Thyroid gland (tissue), 4 donors: ENCODE measurements around the gene ABHD15. TPM values are rescaled to one million over a fixed set of nuclear protein-coding genes. Genes with fewer than 3 reads are reported as not detected.

Experiments used
- DNase-seq, 2 donors: peaks; one replicate each; pipeline ENCODE4 v3.0.0-alpha.2; 2019
- H3K27ac ChIP-seq, 3 donors: fragments of 200-600 bp; sonication (generic); 1 replicate in 2 of 3; 2 replicates in 1 of 3; pipeline ENCODE4 v1.5.1; 2016 to 2019; ENCODE audit warnings: mild to moderate bottlenecking in 1 of 3, moderate library complexity in 1 of 3
- H3K27me3 ChIP-seq: fragments of 200-600 bp; sonication (generic); one replicate; pipeline ENCODE4 v1.5.1; 2019
- H3K36me3 ChIP-seq, 2 donors: fragments of 200-600 bp; sonication (generic); one replicate each; pipeline ENCODE4 v1.5.1; 2016 to 2019
- H3K4me1 ChIP-seq, 2 donors: fragments of 200-600 bp; sonication (generic); one replicate each; pipeline ENCODE4 v1.5.1; 2017 to 2019
- H3K4me3 ChIP-seq, 3 donors: fragments of 200-600 bp; sonication (generic); replicated peaks in 1 of 3; 1 replicate in 2 of 3; 2 replicates in 1 of 3; pipeline ENCODE4 v1.5.1; 2016; ENCODE audit warnings: mild to moderate bottlenecking in 1 of 3
- H3K9me3 ChIP-seq: fragments of 200-600 bp; sonication (generic); one replicate; pipeline ENCODE4 v1.5.1; 2017
- CTCF ChIP-seq, 6 experiments: fragments of 200-600 bp in 3 of 6; fragments of 450-650 bp in 3 of 6; sonication (generic) in 3 of 6; IDR thresholded peaks; one replicate each; pipeline ENCODE4 v1.5.1; 2016 to 2019; ENCODE audit warnings: antibody characterized with exemption in 6 of 6, mild to moderate bottlenecking in 2 of 6, inconsistent platforms in 1 of 6, moderate library complexity in 1 of 6
- POLR2A ChIP-seq, 2 donors: fragments of 450-650 bp; IDR thresholded peaks; one replicate each; pipeline ENCODE4 v1.6.1; 2017; ENCODE audit warnings: antibody characterized with exemption in 2 of 2, mild to moderate bottlenecking in 2 of 2, moderate library complexity in 1 of 2
- WGBS, 2 donors: methylation state at CpG; one replicate each; pipeline ENCODE4 v1.1.5; 2017; 5-methylcytosine and 5-hydroxymethylcytosine counted together
- intact Hi-C: fragments of 100-400 bp; cut with DNase I; formaldehyde crosslinking; loops from one replicate; pipeline ENCODE4 v1.15.1; 2023
- total RNA-seq, 4 donors: library from RNA; depleted of rRNA; stranded (reverse); fragments of >200 nt; gene quantifications; one replicate each; pipeline ENCODE4 v1.2.3, GENCODE V29; 2016

ABHD15 gene
- total RNA-seq, 4 donors from 2014 or later: 11.6 to 19.8 (median 13.0) TPM

DNA sequence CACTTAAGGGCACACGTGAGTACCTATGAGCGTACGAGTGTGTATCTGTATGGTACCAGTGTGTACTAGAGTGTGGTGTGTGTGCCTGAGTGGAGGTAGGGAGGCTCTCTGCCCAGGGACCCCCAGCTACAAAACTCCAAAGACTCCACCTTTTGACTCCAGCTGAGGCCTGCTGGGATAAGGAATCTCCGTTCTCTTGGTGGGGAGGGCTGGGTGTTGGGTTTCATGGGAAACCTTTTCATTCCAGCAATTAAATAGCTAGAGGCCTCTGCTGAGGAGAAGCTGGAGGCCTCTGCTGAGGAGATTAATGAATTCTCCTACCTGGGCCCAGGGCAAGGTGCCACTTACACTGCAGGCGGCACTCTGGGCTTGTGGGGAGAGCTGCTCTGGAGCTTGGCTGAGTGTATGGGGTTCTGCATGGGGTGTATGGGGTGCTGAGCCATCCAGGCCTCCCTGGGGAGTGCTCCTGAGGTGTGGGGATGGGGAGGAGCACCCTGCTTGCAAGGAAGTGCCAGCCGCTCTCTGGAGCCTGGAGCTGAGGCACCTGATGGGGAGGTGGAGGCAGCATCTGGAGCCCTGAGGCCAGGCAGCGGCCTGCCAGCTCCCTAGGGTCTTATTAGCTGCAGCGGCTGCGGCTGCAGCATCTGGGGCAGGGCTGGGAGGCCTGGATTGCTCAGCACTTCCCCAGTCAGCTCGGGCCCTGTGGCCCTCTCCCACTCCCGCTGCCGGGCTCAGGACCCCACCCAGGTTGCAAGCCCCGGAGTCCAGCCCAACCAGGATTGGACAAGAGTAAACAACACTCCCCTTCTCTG, 30.7 kb upstream of the ABHD15 start:
- Histone ChIP-seq H3K27ac (no peak overlapping the region), H3K4me1 (peaks cover 5 to 10% of the 10 kb centered on the region in 2 donors), H3K9me3 (no peaks in the 10 kb centered on the region), H3K4me3 (no peak overlapping the region), H3K36me3 (no peaks in the 10 kb centered on the region), H3K27me3 (no peaks in the 10 kb centered on the region)
- TF ChIP-seq CTCF (IDR thresholded peaks at IDR 0.05) (no peak), POLR2A (IDR thresholded peaks at IDR 0.05) (no peak)
- intact Hi-C loops: no loop called here
- DNase-seq: no peak
- 67% methylated on average over 10 to 11 of the region's 13 CpGs for WGBS, 2 donors

DNA sequence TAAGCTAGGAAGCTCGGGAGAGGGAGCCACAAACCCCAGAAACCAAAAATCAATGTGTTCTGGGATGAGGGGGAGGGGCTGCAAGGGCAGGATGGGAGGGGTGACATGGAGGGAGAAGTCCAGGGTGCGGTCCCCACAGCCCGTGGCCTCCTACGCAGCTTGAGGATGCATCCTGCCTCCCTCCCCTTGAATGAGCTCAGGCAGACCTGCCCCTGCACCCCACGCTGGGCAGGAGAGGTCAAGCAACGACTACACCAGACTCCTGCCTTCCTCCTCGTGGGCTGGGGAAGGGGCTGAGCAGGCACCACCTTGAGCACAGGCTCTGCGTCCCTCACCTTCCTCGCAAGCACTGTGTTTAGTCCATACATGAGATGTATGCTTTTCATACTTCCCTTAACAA, 30.0 kb upstream of the ABHD15 start:
- TF ChIP-seq CTCF (IDR thresholded peaks at IDR 0.05): no peak
- TF ChIP-seq POLR2A (IDR thresholded peaks at IDR 0.05): no peak
- no peaks in the 10 kb centered on the region for H3K36me3 ChIP-seq
- peaks cover 12 to 17% of the 10 kb centered on the region in 2 donors for H3K4me1 ChIP-seq
- intact Hi-C loops: no loop called here
- H3K4me3 ChIP-seq: no peak overlapping the region
- WGBS, 2 donors: 59 to 77% methylated on average over 8 to 9 of the region's 9 CpGs
- no peaks in the 10 kb centered on the region for H3K9me3 ChIP-seq
- H3K27ac ChIP-seq: no peak overlapping the region
- no peak for DNase-seq
- no peaks in the 10 kb centered on the region for H3K27me3 ChIP-seq

DNA sequence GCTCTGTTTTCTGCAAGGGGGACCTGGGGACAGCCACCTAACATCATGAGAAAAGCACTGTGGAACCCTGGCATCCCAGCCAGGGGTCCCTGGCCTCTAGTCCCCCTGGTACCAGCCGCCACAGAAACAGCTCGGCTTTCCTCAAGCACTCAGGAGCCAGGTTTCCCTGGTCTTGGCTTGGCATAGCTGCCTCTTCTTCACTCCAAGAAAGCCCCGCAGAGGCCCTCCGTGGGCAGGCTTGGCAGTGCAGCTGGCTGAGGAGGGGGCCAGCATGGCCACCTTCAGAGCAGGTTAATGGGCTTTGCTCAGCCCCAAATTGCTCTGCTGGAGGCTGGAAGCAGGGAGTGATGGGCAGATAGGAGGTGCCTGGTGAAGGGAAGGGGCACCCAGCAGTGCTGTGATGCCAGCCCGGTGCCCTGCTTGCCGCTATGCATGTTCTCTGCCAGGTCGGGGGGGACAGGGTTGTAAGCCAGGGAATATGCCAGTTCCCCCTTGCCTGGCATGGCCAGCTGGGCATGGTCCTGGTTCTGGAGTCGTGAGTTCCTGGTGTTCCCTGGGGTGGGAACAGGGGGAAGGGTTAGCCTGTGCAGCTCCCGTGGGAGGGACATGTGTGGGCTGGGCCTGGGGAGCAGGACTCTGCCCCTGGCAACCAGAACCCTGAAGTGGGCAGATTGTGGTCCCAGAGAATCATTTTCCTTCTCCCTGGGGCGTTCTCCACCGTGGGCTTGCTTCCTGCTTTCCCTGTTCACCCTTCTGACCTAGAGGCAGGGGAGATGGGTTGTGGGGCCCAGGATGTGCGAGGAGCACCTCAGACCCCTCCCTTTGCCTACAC, 29.3 kb upstream of the ABHD15 start:
- no peak for DNase-seq
- WGBS, 2 donors: 84% methylated on average over 4 to 12 of the region's 12 CpGs
- no peaks in the 10 kb centered on the region for H3K9me3 ChIP-seq
- H3K27ac ChIP-seq: no peak overlapping the region
- no peaks in the 10 kb centered on the region for H3K27me3 ChIP-seq
- no peak overlapping the region for H3K4me3 ChIP-seq
- intact Hi-C loops: no loop called here
- no peaks in the 10 kb centered on the region for H3K36me3 ChIP-seq
- no peak for TF ChIP-seq CTCF (IDR thresholded peaks at IDR 0.05)
- no peak for TF ChIP-seq POLR2A (IDR thresholded peaks at IDR 0.05)
- H3K4me1 ChIP-seq: peaks cover 17 to 22% of the 10 kb centered on the region in 2 donors

- H3K27me3 ChIP-seq: no peaks in the 10 kb centered on the region
- no peak for DNase-seq
- no peak overlapping the region for H3K27ac ChIP-seq
- WGBS, 2 donors: 80 to 82% methylated on average over 7 of the region's 7 CpGs
- intact Hi-C loops: no loop called here
- H3K4me1 ChIP-seq: peaks cover 25 to 31% of the 10 kb centered on the region in 2 donors
- no peaks in the 10 kb centered on the region for H3K9me3 ChIP-seq
- H3K4me3 ChIP-seq: no peak overlapping the region
- no peaks in the 10 kb centered on the region for H3K36me3 ChIP-seq
- TF ChIP-seq CTCF (IDR thresholded peaks at IDR 0.05) (no peak), POLR2A (IDR thresholded peaks at IDR 0.05) (no peak)
Measured at GRCh38 chr17:29595107-29595942, 28.5 kb upstream of the ABHD15 start.
